ENCODE measurements around the gene CCDC92B.
"Not testable (repeated sequence)": the region's sequence is repeated elsewhere in the genome, so short reads cannot be mapped to it uniquely, and the experiment has no call there.

CCDC92B gene

GRCh38 chr17:2749058-2749783 is at the start of gene CCDC92B:
Gene CCDC92B, minus strand, starts transcription at chr17:2749652. Its CDS starts 14,507 bp downstream, at chr17:2735145.
- no peak for DNase-seq (ENCODE audit: low read depth)

- no peak for DNase-seq (ENCODE audit: low read depth)
Observed at GRCh38 chr17:2798678-2799077, 49.2 kb upstream of the CCDC92B start.

GRCh38 chr17:2798188-2798587 is 48.7 kb upstream of the CCDC92B start:
- no peak for DNase-seq (ENCODE audit: low read depth)

GRCh38 chr17:2797637-2798036 is 48.2 kb upstream of the CCDC92B start:
- DNase-seq (ENCODE audit: low read depth): no peak

- DNase-seq (ENCODE audit: low read depth): no peak
Observed at GRCh38 chr17:2797226-2797625, 47.8 kb upstream of the CCDC92B start.

- peak; percentile 44 for DNase-seq (ENCODE audit: low read depth)
Observed at GRCh38 chr17:2796164-2797125, 47.0 kb upstream of the CCDC92B start, which contains the start of gene RAP1GAP2. Gene RAP1GAP2, plus strand, starts transcription at chr17:2796438. Its CDS starts 90 bp downstream, at chr17:2796528.

GRCh38 chr17:2795441-2796163 is 46.1 kb upstream of the CCDC92B start:
- DNase-seq (ENCODE audit: low read depth): no peak

GRCh38 chr17:2794111-2794803 is 44.8 kb upstream of the CCDC92B start:
- no peak for DNase-seq (ENCODE audit: low read depth)

GRCh38 chr17:2792366-2793169 is 43.1 kb upstream of the CCDC92B start:
- DNase-seq (ENCODE audit: low read depth): peak; percentile 53

- DNase-seq (ENCODE audit: low read depth): no peak
Observed at GRCh38 chr17:2789700-2790099, 40.2 kb upstream of the CCDC92B start.

GRCh38 chr17:2786176-2786881 is 36.9 kb upstream of the CCDC92B start:
- DNase-seq (ENCODE audit: low read depth): peak; percentile 88

- DNase-seq (ENCODE audit: low read depth): not testable (repeated sequence)
Observed at GRCh38 chr17:2785376-2785775, 35.9 kb upstream of the CCDC92B start.

GRCh38 chr17:2784864-2785263 is 35.4 kb upstream of the CCDC92B start:
- no peak for DNase-seq (ENCODE audit: low read depth)

GRCh38 chr17:2783310-2784030 is 34.0 kb upstream of the CCDC92B start:
- DNase-seq (ENCODE audit: low read depth): no peak

GRCh38 chr17:2782055-2782454 is 32.6 kb upstream of the CCDC92B start:
- no peak for DNase-seq (ENCODE audit: low read depth)

GRCh38 chr17:2781598-2781997 is 32.1 kb upstream of the CCDC92B start:
- DNase-seq (ENCODE audit: low read depth): not testable (repeated sequence)

GRCh38 chr17:2780931-2781454 is 31.5 kb upstream of the CCDC92B start:
- DNase-seq (ENCODE audit: low read depth): no peak

GRCh38 chr17:2780256-2780655 is 30.8 kb upstream of the CCDC92B start:
- DNase-seq (ENCODE audit: low read depth): no peak

GRCh38 chr17:2779545-2779944 is 30.1 kb upstream of the CCDC92B start:
- no peak for DNase-seq (ENCODE audit: low read depth)
